Body of pancreas (tissue), 4 donors: ENCODE results near the gene TRAPPC2. TPM values are rescaled to one million over a fixed set of nuclear protein-coding genes. Genes with fewer than 3 reads are reported as not detected.

Experiments used
- ATAC-seq: fragments of 150-250 bp; one replicate; pipeline ENCODE4 v1.9.1; 2016
- DNase-seq, 4 donors: peaks; one replicate each; pipeline ENCODE4 v3.0.0-alpha.2; 2019
- H3K27ac ChIP-seq, 4 donors: fragments of 200-600 bp; sonication (generic); 1 replicate in 3 of 4; 2 replicates in 1 of 4; pipeline versions ENCODE4 v1.5.1 to v1.6.1; 2016 to 2019; ENCODE audit warnings: mild to moderate bottlenecking in 1 of 4, mixed read lengths in 1 of 4, moderate library complexity in 1 of 4
- H3K27me3 ChIP-seq, 2 donors: fragments of 200-600 bp; sonication (generic); one replicate each; pipeline ENCODE4 v1.6.0; 2016; ENCODE audit warnings: mild to moderate bottlenecking in 1 of 2
- H3K36me3 ChIP-seq, 2 donors: fragments of 200-600 bp; sonication (generic); replicated peaks in 1 of 2; 2 replicates each; pipeline ENCODE4 v1.5.1; 2016; ENCODE audit warnings: low read depth in 2 of 2; ENCODE audit not compliant: insufficient read depth in 1 of 2
- H3K4me1 ChIP-seq: fragments of 200-600 bp; sonication (generic); one replicate; pipeline ENCODE4 v1.6.0; 2016
- H3K4me3 ChIP-seq, 2 donors: fragments of 200-600 bp; sonication (generic); 1 replicate in 1 of 2; 2 replicates in 1 of 2; pipeline ENCODE4 v1.5.1; 2016 to 2019
- H3K9me3 ChIP-seq, 3 donors: fragments of 200-600 bp; sonication (generic); 1 replicate in 2 of 3; 2 replicates in 1 of 3; pipeline ENCODE4 v1.5.1; 2016
- POLR2A ChIP-seq, 3 donors: fragments of 450-650 bp; IDR thresholded peaks; one replicate each; pipeline ENCODE4 v1.6.1; 2016; ENCODE audit warnings: antibody characterized with exemption in 3 of 3, mild to moderate bottlenecking in 2 of 3
- WGBS, 2 donors: methylation state at CpG; one replicate each; pipeline ENCODE4 v1.1.5; 2017; 5-methylcytosine and 5-hydroxymethylcytosine counted together
- intact Hi-C: fragments of 100-400 bp; cut with DNase I; formaldehyde crosslinking; loops from one replicate; pipeline ENCODE4 v1.15.1; 2023
- total RNA-seq, 2 donors: library from RNA; depleted of rRNA; stranded (reverse); fragments of >200 nt; gene quantifications; one replicate each; pipeline ENCODE4 v1.1.0, GENCODE V29; 2016
- TF ChIP-seq, protein P1 (sequence below), 7 experiments: fragments of 450-650 bp in 4 of 7; fragments of 200-600 bp in 3 of 7; sonication (generic) in 3 of 7; IDR thresholded peaks; one replicate each; pipeline ENCODE4 v1.5.1; 2016 to 2019; ENCODE audit warnings: antibody characterized with exemption in 7 of 7

The TRAPPC2 gene
- total RNA-seq, 2 donors from 2014 or later: 14.5 to 28.5 TPM

DNA sequence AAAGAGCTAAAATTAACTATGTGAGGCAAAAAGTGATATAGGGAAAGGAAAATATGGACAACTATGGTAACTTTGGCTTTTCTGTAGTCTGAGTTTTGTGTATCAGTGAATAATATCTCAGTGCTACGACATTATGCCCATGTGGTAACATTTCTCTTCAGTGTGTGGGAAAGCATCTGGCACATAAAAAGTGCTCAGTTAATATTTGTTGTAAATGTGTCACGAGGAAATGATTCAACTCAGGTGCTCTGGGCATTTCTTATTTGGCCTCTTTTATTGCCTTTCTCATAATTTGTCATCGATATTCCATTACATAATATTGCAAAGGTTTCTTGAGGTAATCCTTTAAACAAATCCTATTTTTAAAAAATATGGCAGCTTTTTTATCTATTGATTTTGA lies 17.7 kb upstream of the TRAPPC2 start:
- peak overlapping the region in 1 of 4 donors; percentile 8 for H3K27ac ChIP-seq
- H3K9me3 ChIP-seq: no peaks in the 10 kb centered on the region
- H3K4me1 ChIP-seq: no peaks in the 10 kb centered on the region
- TF ChIP-seq, protein P1, sequence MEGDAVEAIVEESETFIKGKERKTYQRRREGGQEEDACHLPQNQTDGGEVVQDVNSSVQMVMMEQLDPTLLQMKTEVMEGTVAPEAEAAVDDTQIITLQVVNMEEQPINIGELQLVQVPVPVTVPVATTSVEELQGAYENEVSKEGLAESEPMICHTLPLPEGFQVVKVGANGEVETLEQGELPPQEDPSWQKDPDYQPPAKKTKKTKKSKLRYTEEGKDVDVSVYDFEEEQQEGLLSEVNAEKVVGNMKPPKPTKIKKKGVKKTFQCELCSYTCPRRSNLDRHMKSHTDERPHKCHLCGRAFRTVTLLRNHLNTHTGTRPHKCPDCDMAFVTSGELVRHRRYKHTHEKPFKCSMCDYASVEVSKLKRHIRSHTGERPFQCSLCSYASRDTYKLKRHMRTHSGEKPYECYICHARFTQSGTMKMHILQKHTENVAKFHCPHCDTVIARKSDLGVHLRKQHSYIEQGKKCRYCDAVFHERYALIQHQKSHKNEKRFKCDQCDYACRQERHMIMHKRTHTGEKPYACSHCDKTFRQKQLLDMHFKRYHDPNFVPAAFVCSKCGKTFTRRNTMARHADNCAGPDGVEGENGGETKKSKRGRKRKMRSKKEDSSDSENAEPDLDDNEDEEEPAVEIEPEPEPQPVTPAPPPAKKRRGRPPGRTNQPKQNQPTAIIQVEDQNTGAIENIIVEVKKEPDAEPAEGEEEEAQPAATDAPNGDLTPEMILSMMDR (IDR thresholded peaks at IDR 0.05): no peak
- TF ChIP-seq POLR2A (IDR thresholded peaks at IDR 0.05): no peak
- no peak overlapping the region for H3K4me3 ChIP-seq
- ATAC-seq: no peak
- no peaks in the 10 kb centered on the region for H3K27me3 ChIP-seq
- WGBS, 2 donors: 42 to 49% methylated on average over 3 of the region's 3 CpGs
- intact Hi-C loops: no loop called here
- DNase-seq: no peak
- no peaks in the 10 kb centered on the region for H3K36me3 ChIP-seq

DNA sequence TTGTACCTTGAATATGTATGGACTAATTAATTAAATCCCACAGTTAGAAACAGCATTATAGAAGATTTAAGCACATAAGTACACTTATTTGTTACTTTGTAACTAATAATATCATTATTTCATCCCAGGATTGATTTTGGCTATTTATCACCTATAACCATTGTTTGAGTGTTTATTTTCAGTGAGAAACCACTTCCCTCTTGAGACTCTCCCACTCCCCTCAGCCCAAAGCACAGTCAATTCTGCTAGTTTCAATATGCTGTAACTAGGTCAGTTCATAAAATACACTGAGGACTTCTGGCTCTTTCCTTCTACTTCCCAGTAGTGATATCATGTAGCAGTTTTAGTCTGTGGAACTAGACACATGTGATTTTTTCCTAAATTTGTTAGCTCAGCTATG lies 16.4 kb upstream of the TRAPPC2 start:
- Histone ChIP-seq H3K27me3 (no peaks in the 10 kb centered on the region), H3K27ac (no peak overlapping the region), H3K9me3 (no peaks in the 10 kb centered on the region), H3K36me3 (no peaks in the 10 kb centered on the region), H3K4me3 (no peak overlapping the region), H3K4me1 (no peaks in the 10 kb centered on the region)
- TF ChIP-seq, protein P1 (IDR thresholded peaks at IDR 0.05): no peak
- no peak for TF ChIP-seq POLR2A (IDR thresholded peaks at IDR 0.05)
- no peak for DNase-seq
- intact Hi-C loops: no loop called here
- ATAC-seq: no peak

DNA sequence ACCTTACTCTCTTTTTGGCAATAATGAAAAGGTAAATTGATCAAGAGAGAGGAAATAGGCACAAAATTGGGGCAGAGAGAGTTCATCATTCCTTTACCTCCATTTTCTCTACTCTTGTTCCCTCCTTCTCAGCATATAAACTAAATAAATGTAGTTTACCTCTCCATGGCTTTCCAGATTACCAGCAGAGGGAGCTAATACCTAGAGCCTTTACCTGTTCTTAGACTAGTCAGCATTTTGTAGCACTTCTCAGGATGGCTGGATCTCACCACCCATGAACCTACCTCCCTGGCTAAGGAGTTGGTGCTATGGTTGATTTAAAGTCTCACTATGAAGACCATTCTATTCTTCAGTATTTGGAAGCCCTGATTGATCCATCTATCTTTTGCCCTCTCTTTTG lies 15.8 kb upstream of the TRAPPC2 start:
- H3K4me1 ChIP-seq: no peaks in the 10 kb centered on the region
- no peaks in the 10 kb centered on the region for H3K27me3 ChIP-seq
- ATAC-seq (no peak), DNase-seq (peak in 2 of 4 donors; percentile 24 to 36)
- TF ChIP-seq, protein P1 (IDR thresholded peaks at IDR 0.05): peak; percentile 33 to 69 (median 58)
- TF ChIP-seq POLR2A (IDR thresholded peaks at IDR 0.05): no peak
- no peaks in the 10 kb centered on the region for H3K9me3 ChIP-seq
- no peaks in the 10 kb centered on the region for H3K36me3 ChIP-seq
- intact Hi-C loops: no loop called here
- no peak overlapping the region for H3K4me3 ChIP-seq
- no peak overlapping the region for H3K27ac ChIP-seq

DNA sequence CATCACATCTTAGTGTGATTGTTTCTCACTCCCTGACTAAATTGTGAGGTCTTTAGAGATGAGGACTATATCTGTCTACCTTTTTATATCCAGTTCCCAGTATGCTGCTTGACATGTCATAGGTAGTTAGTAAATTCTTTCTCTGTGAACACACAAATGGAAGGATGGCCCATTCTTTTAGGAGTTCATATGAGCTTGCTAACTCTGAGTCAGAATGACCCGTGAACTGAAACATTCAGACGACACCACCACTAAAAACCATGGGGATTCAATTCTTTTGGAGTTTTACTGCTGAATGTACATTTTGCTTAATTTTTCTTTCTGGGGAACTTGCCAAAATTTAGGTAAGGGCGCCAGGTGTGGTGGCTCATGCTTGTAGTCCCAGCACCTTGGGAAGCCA lies 14.1 kb upstream of the TRAPPC2 start:
- Histone ChIP-seq H3K27ac (no peak overlapping the region), H3K36me3 (no peaks in the 10 kb centered on the region), H3K27me3 (no peaks in the 10 kb centered on the region), H3K4me1 (no peaks in the 10 kb centered on the region), H3K4me3 (no peak overlapping the region), H3K9me3 (no peaks in the 10 kb centered on the region)
- ATAC-seq (no peak), DNase-seq (no peak)
- WGBS, 2 donors: 87 to 89% methylated on average over 3 of the region's 3 CpGs
- intact Hi-C loops: no loop called here
- no peak for TF ChIP-seq POLR2A (IDR thresholded peaks at IDR 0.05)
- TF ChIP-seq, protein P1 (IDR thresholded peaks at IDR 0.05): no peak

GRCh38 chrX:13747836-13748235 lies 13.4 kb upstream of the TRAPPC2 start:
- Histone ChIP-seq H3K9me3 (no peaks in the 10 kb centered on the region), H3K4me3 (no peak overlapping the region), H3K4me1 (no peaks in the 10 kb centered on the region), H3K27ac (no peak overlapping the region), H3K36me3 (no peaks in the 10 kb centered on the region), H3K27me3 (no peaks in the 10 kb centered on the region)
- ATAC-seq: peak; percentile 38
- WGBS, 2 donors: 14 to 36% methylated on average over 2 of the region's 2 CpGs
- intact Hi-C loops: no loop called here
- DNase-seq: peak; percentile 38 to 57 (median 44)
- TF ChIP-seq, protein P1 (IDR thresholded peaks at IDR 0.05): peak in 6 of 7 experiments; percentile 28 to 37 (median 34)
- TF ChIP-seq POLR2A (IDR thresholded peaks at IDR 0.05): no peak
